GM21367 (cell line): ENCODE results near the gene CSMD2.

Experiments
- ATAC-seq: cut with Tn5 transposase; IDR thresholded peaks from one replicate; pipeline ENCODE4 v1.9.1; 2021; ENCODE audit not compliant: unreplicated experiment

Gene CSMD2

DNA sequence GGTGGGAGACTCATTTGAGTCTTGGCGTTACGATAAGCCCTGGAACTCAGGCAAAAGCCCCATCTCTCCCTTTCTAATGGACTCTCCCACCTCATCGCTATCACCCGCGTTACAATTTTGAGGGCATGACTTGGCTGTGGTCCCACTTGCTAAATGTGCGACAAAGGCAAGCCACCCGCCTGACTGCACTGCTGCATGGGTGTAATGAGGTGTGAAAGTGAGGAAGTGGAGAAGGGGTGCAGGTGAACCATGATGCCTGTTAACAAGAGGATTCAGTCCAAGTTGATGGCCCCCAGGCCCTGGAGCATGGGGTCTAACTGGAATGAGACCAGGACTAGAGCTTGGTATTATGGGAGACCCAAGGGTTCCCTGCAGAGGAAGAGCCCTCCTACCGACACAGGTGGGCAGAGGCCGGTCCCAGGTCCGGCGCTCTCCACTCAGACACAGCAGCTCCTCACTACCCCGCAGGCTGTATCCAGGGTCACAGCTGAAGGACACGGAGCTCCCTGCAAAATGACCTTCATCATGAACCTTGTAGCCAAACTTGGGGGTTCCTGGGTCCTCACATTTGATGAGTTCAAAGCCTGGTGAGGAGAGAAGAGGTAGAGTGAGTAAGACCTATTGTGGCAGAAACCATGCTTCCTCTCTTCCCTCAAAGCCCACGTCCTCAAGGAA is 466.5 kb downstream of the CSMD2 start:
- ATAC-seq: no peak

DNA sequence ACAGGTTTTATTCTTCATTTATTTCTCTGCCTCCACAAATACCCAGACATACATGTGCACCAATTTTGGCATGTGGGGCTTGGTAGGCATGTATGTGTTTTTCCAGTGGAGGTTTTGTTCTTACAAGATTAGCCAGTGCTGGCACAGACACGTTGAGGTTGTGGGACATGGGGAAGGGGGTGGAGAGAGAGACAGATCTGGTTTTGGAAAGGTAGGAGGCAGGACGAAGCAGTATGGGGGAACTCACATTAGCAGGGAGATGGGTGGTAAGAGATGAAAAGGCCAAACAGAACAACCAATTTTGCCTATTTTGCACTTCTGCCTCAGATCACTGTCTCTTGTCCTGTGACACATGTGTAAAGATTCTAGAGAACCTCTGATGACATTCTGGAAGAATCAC is 467.2 kb downstream of the CSMD2 start:
- no peak for ATAC-seq

- ATAC-seq: no peak
These were observed 468.1 kb downstream of the CSMD2 start for GRCh38 chr1:33696962-33697361.

GRCh38 chr1:33696311-33696710 is 468.7 kb downstream of the CSMD2 start:
- no peak for ATAC-seq

DNA sequence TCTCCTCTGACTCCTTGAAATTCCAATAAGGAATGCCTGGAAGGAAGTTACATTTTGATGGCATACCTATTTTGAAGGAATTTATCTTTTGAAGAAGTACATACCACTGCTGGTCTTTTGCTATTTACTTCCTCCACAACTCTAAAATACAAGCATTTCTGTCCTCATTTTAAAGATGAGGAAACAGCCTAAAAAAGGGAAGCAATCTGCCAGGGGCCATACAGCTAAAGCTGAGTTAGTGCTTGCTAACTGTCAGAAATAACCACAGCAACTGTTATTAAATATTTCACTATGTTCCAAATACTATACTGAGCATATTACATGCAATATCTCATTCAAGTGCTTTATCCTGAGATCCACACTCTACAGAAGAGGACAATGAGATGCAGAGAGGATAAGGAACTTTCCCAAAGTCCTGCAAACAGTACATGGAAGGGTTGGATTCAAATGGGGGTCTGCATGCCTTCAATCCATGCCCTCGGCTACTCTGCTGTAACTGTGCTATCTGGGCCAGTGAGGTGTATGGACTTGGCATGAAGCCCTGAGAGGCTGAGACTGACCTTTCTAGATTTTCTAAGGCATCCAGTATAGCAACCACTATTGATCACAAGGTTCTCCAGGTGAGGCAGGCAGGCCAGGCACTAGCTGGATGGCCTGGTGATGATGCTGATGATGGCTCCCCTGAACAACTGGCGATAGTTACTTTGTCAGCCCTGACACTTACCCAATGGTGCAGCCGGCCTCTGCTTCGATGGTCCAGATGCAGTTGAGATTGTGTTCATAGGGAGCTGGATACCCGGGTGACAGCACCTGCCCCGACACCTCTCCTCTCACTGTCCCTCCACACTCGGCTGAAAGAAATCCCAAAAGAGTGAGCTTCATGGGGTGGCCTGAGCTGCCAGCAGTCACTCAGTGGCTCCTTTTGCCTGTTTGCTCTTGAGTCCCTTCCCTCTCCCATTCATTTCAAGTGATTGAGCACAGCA is 472.5 kb downstream of the CSMD2 start:
- no peak for ATAC-seq

DNA sequence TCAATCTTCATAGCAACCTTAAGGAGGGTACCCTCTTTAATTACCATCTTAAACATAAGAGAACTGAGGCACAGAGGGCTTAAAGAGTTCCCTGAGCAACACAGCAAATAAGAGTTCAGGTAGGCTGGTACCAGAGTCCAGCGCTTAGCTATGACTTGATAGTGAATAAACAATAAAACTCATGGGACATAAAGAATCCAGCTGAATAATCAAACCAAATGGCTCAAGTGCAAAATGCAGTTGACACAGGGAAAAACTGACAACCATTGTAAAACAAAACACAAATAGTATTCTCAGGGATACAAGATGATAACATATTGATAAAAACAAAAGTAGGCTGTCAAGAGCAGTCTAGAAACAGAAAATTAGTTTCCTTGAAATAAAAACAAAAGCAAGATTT is 478.0 kb downstream of the CSMD2 start:
- ATAC-seq: no peak

- ATAC-seq: no peak
These were observed 478.5 kb downstream of the CSMD2 start for GRCh38 chr1:33686551-33686950.

GRCh38 chr1:33685256-33685655 is 479.8 kb downstream of the CSMD2 start:
- ATAC-seq: no peak

GRCh38 chr1:33684396-33685179 is 480.4 kb downstream of the CSMD2 start:
- no peak for ATAC-seq

- no peak for ATAC-seq
These were observed 481.1 kb downstream of the CSMD2 start for GRCh38 chr1:33683913-33684312.

DNA sequence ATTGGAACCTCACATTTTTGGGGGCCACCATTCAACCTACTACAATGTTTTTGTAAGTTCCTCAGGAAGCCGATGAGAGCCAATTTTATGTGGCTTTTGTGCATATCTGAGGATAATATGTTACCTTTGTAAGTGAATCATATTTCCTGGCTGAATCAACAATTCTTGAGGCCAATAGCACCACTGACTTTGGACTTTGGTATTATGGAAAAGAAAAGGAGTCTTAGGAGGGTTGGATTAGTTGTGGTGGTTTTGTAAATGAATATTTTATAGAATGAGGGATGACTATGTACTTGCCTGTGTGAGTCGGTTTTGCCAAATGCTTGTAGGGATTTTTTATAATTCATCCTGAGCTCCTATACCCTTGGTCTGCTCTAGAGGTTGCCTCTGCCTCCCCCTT is 482.7 kb downstream of the CSMD2 start:
- ATAC-seq: no peak

DNA sequence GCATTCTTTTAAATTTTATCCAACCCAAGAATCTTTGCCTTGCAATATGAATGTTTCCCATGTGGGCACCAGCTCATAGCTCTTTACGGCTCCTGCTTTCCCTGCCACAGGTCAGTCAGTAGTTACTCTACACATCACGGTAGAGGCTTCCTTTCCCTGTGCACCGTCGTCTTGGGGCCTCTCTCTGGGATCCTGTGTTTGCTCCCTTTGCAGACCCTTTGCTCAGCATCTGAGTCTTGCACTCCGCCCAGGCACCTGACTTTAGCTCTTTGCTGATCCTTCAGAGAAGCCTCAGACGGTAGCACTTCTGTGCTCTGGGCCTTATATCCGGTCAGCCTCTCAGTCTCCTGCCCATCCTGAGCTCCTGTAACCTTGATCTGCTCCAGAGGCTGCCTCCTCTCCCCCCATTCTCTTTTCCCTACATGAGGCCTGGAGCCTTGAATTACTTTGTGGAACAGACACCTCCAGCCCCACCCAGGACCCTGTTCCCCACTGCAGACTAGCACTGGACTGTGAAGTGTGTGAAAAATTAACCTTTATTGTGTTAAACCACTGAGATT is 484.7 kb downstream of the CSMD2 start:
- no peak for ATAC-seq

- no peak for ATAC-seq
These were observed 494.5 kb downstream of the CSMD2 start for GRCh38 chr1:33670567-33670966.

DNA sequence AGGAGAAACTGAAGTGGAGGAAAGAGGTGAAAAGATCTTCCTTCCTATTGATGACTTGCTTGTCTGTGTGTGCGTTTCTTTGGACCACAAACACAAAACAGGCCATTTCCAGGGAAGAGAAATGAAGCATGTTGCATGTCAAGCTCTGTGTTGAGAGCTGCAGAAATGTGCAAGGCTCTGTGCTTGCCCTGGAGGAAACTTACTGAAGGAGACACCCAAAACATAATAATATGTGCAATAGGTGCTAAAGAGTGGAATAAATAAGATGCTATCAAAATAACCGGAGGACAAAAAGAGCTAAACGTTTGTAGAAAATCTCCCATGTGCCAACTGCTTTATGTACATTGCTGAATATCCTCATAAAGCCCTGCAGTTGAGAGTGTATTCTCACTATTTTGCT is 496.3 kb downstream of the CSMD2 start:
- ATAC-seq: no peak

GRCh38 chr1:33667386-33668282 is 497.4 kb downstream of the CSMD2 start:
- ATAC-seq: no peak

- no peak for ATAC-seq
These were observed 498.4 kb downstream of the CSMD2 start for GRCh38 chr1:33666616-33667015.

DNA sequence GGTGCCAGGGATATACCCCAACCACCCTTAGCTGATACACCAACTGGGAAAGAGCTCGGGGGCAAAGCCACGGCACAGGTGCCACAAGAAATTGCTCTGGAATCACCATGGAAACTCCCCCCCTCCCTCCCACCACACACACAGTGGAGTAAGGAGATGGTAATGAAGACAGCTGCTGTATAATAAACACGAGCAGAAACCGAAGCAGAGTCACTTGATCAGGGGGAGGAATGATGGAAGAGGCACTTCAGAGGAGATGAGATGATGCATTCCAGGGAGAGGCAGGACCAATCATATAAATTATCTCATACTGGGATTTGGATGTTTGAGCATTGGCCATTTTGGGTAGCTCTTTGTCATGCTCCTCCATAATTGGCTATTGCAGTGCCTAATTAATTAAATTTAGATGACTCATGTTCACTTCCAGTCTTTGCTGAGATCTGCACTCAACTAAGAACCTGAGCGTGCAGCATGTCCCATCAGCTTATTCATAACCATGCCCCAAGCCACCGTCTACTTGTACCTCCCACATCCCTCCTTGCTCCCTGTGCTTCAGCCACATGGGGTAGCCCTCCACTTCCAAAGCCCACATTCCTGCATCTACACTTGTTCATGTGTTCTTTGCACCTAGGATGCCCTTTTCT is 503.1 kb downstream of the CSMD2 start:
- no peak for ATAC-seq

GRCh38 chr1:33660956-33661355 is 504.1 kb downstream of the CSMD2 start:
- no peak for ATAC-seq

DNA sequence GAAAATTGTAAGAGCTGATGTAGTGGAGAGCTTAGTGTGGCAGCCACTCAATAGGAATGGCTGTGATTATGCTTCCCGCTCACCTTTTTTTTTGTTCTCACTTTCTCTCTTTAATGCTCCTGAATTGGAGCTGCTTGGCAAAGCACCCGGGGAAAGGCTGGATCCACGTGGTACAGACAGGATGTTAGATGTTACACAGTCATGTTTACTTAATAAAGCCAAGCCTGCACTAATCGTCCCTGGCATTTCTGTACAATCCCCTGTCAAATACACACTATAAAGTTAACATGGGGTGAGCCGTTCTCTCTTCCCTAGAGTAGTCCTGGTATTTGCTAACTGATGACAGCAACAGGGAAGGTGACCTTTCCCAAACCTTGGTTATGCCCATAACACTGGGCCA is 504.8 kb downstream of the CSMD2 start:
- ATAC-seq: no peak

- no peak for ATAC-seq
These were observed 505.4 kb downstream of the CSMD2 start for GRCh38 chr1:33659641-33660040.
